ENCODE results near the gene ZNF521.

DNA sequence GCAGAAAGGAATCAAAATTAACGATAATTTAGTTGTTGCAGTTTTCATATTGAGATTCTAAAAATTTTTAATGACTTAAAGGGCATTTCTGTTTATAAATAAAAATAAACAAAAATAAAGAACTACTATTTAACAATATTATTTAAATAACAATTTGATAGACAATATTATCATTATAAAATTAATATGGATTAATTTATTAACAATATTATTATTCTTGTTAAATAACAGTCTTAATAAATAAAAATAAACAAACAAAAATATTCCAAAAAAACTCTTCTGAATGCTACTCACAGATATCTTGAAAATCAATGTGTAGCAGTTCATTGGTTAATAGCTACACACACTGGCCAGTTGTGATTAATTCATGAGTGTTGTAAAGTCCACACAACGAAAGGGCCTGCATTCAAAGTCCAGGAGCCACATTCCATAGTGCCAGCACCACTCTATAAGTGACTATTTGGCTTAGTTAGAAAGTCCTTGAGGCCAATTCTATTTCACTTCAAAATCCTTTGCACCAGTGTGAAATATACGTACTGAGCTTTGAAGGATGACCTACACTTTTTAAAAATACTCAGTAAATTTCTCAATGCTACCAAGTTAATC is 117.1 kb downstream of the ZNF521 start:
- TF ChIP-seq POLR2A (IDR thresholded peaks at IDR 0.05; ENCODE audit: low read depth, low read length) (no peak), POLR2AphosphoS5 (IDR thresholded peaks at IDR 0.05; ENCODE audit: low read depth, low read length) (no peak), SPI1 (IDR thresholded peaks at IDR 0.05; ENCODE audit: low read depth, low read length) (no peak), TAF1 (IDR thresholded peaks at IDR 0.05; ENCODE audit: low read depth, low read length) (no peak), POU2F2 (IDR thresholded peaks at IDR 0.05; ENCODE audit: low read depth, low read length) (no peak)

Data from GM12891 (cell line).